ENCODE results near the gene GPD1L.

The GPD1L gene

DNA sequence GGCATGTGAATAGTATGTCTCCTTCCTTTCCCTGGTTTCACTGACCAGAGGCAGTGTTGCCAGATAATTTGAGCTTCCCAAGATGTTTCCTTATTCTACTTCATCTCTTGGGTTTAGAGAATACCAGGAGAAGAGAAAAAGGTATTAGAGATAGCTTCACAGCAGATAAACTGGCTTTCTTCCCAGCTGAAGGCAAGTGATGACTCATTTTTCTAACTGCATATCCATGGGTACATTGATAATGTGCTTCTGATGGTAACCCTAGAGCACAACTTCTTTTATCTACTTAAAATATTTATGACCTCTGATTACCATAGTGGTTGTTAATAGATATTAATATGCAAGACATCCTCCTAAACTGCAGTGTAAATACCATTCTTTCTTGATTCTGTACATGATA, 97.4 kb downstream of the GPD1L start:
- TF ChIP-seq, protein P1, sequence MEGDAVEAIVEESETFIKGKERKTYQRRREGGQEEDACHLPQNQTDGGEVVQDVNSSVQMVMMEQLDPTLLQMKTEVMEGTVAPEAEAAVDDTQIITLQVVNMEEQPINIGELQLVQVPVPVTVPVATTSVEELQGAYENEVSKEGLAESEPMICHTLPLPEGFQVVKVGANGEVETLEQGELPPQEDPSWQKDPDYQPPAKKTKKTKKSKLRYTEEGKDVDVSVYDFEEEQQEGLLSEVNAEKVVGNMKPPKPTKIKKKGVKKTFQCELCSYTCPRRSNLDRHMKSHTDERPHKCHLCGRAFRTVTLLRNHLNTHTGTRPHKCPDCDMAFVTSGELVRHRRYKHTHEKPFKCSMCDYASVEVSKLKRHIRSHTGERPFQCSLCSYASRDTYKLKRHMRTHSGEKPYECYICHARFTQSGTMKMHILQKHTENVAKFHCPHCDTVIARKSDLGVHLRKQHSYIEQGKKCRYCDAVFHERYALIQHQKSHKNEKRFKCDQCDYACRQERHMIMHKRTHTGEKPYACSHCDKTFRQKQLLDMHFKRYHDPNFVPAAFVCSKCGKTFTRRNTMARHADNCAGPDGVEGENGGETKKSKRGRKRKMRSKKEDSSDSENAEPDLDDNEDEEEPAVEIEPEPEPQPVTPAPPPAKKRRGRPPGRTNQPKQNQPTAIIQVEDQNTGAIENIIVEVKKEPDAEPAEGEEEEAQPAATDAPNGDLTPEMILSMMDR (IDR thresholded peaks at IDR 0.05), result no peak
- TF ChIP-seq ZFX (IDR thresholded peaks at IDR 0.05; ENCODE audit: borderline replicate concordance), result no peak
- H3K27ac ChIP-seq, result no peak overlapping the region

- H3K27ac ChIP-seq, result no peak overlapping the region
- TF ChIP-seq, protein P1 (IDR thresholded peaks at IDR 0.05), result no peak
- TF ChIP-seq ZFX (IDR thresholded peaks at IDR 0.05; ENCODE audit: borderline replicate concordance), result no peak
These were observed 102.0 kb downstream of the GPD1L start for GRCh38 chr3:32208447-32208846.

DNA sequence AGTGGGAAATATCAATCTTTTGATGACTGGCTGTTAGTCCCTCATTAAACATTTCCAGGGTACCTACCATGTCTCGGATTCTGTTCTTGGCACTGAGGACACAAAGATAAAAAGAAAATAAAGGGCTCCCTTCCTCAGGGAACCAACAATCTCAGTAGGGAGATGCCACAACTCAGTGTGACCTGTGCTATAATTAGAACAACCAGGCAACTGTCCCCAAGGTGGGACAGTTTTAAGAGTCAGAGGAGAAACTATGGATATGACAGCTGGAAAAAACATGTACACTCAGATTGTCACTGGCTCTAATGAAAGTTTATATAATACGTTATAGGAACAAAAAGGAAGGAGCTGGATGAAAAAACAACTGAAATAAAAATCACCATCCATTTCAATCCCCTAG, 108.8 kb downstream of the GPD1L start:
- H3K27ac ChIP-seq, result no peak overlapping the region
- TF ChIP-seq, protein P1 (IDR thresholded peaks at IDR 0.05), result no peak
- no peak for TF ChIP-seq ZFX (IDR thresholded peaks at IDR 0.05; ENCODE audit: borderline replicate concordance)

GRCh38 chr3:32216172-32216783, 109.9 kb downstream of the GPD1L start:
- TF ChIP-seq, protein P1 (IDR thresholded peaks at IDR 0.05), result no peak
- TF ChIP-seq ZFX (IDR thresholded peaks at IDR 0.05; ENCODE audit: borderline replicate concordance), result no peak

GRCh38 chr3:32217339-32217738, 110.9 kb downstream of the GPD1L start:
- H3K27ac ChIP-seq, result no peak overlapping the region
- TF ChIP-seq, protein P1 (IDR thresholded peaks at IDR 0.05), result no peak
- no peak for TF ChIP-seq ZFX (IDR thresholded peaks at IDR 0.05; ENCODE audit: borderline replicate concordance)

More at GRCh38 chr3:32216172-32216783, 109.9 kb downstream of the GPD1L start:
- no peak overlapping the region for H3K27ac ChIP-seq

Data from 22Rv1 (cell line).